OCI-LY7 (cell line): Measurements from ENCODE around the gene PPIL6.

Experiments used
- CTCF ChIP-seq: fragments of 200-600 bp; sonication (generic); conservative IDR thresholded peaks from 2 replicates; pipeline ENCODE4 v1.5.1; 2014; ENCODE audit warnings: mild to moderate bottlenecking, antibody characterized with exemption, low read length, moderate library complexity, mixed read lengths
- EZH2phosphoT487 ChIP-seq: fragments of 200-600 bp; sonication (generic); IDR thresholded peaks from 2 replicates; pipeline ENCODE4 v1.6.1; 2018; ENCODE audit warnings: low read depth, borderline replicate concordance, mild to moderate bottlenecking, mixed run types, antibody characterized with exemption, low read length, moderate library complexity, mixed read lengths

GRCh38 chr6:109456111-109456583 lies 15.7 kb upstream of the PPIL6 start:
- TF ChIP-seq CTCF (peak; percentile 44; the same call in 1 of the 2 replicates), EZH2phosphoT487 (no peak)
